GM04503 (cell line): ENCODE data around the gene JMJD8.

Experiments
- DNase-seq: peaks from one replicate; pipeline ENCODE4 v3.0.0-alpha.2; 2012; ENCODE audit warnings: low read depth

JMJD8 gene

GRCh38 chr16:677316-678190, 6.6 kb downstream of the JMJD8 start:
- DNase-seq: no peak

GRCh38 chr16:676913-677312, 7.2 kb downstream of the JMJD8 start:
- no peak for DNase-seq

GRCh38 chr16:676565-676902, 7.6 kb downstream of the JMJD8 start:
- DNase-seq: no peak

- no peak for DNase-seq
These were observed 8.1 kb downstream of the JMJD8 start for GRCh38 chr16:675884-676564.

- no peak for DNase-seq
These were observed 8.9 kb downstream of the JMJD8 start, which contains the start of gene RHBDL1 for GRCh38 chr16:674968-675883. Gene RHBDL1 (plus strand): TSS chr16:675671. CDS start chr16:675791, 120 bp downstream.

GRCh38 chr16:674214-674881, 9.8 kb downstream of the JMJD8 start:
- DNase-seq: no peak

- no peak for DNase-seq
These were observed 10.6 kb downstream of the JMJD8 start for GRCh38 chr16:673399-673991.

- DNase-seq: no peak
These were observed 11.3 kb downstream of the JMJD8 start for GRCh38 chr16:672851-673250.

- DNase-seq: no peak
These were observed 11.8 kb downstream of the JMJD8 start for GRCh38 chr16:672371-672770.

GRCh38 chr16:671353-672131, 12.6 kb downstream of the JMJD8 start:
- no peak for DNase-seq

- no peak for DNase-seq
These were observed 13.4 kb downstream of the JMJD8 start for GRCh38 chr16:670485-671352.

- no peak for DNase-seq
These were observed 14.5 kb downstream of the JMJD8 start for GRCh38 chr16:669666-670065.

- DNase-seq: no peak
These were observed 15.5 kb downstream of the JMJD8 start for GRCh38 chr16:668519-669171.

GRCh38 chr16:667780-668518, 16.2 kb downstream of the JMJD8 start, which contains the start of gene RHOT2:
Gene RHOT2 (plus strand): TSS chr16:668132. CDS start chr16:668200, 68 bp downstream.
- DNase-seq: no peak

GRCh38 chr16:667113-667779, 16.9 kb downstream of the JMJD8 start:
- no peak for DNase-seq

- no peak for DNase-seq
These were observed 17.6 kb downstream of the JMJD8 start for GRCh38 chr16:666572-666971.

GRCh38 chr16:662597-662996, 21.5 kb downstream of the JMJD8 start:
- no peak for DNase-seq

GRCh38 chr16:662095-662494, 22.0 kb downstream of the JMJD8 start:
- DNase-seq: no peak
